Fibroblast of the conjunctiva (primary cell): ENCODE data around the gene KCNK16.
"Not testable (repeated sequence)": the region's sequence is repeated elsewhere in the genome, so short reads cannot be mapped to it uniquely, and the experiment has no call there.

Experiments used
- DNase-seq: peaks from one replicate; pipeline ENCODE4 v3.0.0-alpha.2; 2010; ENCODE audit warnings: low read depth

Gene KCNK16

DNA sequence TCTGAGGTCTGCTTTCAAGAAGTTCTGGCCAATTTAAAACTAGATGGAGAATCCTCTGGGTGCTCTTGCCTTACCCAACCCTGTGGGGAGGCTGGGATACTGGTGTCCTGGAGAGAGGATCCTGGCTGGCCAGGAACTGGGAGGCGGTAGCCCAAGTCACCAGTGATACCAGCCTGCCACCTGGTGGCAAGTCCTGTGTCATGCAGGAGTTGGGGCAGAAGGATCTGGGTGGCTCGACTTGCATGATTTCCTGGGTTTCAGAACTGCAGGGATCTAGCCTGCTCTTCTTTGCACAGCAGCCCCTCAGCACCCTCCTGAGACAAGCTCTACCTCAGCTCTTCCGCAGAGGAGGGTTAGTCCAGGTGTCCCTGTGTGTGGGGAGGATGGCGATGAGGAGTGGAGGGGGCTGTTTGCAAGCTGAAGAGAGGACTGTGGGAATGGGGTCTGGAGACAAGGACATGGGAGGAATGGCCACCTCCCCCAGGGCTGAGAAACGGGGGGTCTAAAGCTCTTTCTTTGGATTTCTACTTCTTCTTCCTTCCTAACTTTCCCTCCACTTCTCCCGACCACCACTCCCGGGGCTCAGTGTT lies 12.5 kb downstream of the KCNK16 start:
- peak; percentile 44 for DNase-seq

DNA sequence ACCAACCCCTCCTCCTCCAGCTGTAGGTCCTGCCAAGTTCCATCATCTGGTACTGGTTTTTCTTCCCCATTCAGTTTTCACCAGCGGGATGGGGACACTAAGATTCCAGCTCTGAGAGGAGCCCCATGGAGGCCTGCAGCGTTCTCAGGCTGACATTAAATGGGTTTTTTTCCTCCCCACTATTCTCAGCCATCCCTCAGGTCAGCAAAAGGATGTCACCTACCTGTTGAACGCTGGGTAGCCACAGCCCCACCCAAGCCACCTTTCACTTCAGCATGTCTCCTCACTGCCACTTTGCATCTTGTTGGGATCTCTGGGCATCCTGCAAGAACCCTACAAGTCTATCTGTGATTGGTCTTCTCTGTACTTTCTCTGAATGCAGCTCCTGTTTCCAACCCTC lies 15.0 kb downstream of the KCNK16 start:
- no peak for DNase-seq

DNA sequence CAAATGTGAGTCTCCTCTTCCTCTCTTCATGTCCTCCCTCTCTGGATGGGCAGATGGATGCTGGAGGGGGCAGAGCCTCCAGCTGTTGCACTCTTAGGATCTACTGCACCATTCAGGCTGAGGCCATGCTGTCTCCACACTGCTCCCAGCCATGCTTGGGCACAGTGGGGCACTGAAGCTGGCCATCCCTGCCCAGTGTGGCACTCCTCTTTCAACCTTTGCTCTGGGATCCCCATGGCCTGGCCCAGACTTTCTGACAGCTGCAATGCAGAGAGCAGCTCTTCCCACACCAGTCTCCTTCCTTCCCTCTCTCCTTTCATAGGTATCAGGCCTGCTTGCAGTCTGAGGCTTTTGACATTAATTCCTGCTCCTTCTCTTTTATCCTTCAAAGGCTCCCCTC lies 17.6 kb downstream of the KCNK16 start:
- no peak for DNase-seq

DNA sequence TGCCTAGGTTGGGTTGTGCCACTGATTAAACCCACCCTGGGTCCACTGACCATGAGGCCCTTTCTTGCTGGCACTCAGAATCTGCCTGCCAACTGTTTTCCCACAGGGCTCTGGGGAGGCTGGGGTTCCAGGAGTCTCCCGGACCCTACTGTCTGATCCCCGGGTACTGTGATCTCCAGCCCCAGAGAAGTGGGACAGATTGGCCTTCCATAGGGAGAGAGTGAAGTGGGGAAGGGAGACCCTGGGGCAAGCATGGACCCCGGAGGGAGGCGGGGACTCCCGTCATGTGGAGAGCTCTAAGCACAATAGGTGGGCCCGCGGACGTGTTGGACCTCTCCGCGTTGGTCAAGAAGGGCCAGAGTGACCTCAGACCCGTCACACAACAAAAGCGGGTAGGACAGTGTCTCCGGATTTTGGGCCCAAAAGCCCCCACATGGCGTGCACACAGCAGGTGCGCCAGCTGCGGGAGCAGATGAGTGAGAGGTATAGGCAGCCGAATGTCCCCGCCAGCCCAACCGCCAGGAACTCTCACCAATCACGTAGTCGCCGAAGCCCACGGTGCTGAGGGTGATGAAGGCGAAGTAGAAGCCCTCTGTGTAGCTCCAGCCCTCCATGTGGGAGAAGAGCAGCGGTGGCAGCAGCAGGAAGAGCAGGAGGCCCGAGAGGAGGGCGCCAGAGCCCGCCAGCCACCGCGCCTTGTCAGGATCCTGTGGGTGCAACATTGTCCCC lies 18.9 kb downstream of the KCNK16 start:
- no peak for DNase-seq

DNA sequence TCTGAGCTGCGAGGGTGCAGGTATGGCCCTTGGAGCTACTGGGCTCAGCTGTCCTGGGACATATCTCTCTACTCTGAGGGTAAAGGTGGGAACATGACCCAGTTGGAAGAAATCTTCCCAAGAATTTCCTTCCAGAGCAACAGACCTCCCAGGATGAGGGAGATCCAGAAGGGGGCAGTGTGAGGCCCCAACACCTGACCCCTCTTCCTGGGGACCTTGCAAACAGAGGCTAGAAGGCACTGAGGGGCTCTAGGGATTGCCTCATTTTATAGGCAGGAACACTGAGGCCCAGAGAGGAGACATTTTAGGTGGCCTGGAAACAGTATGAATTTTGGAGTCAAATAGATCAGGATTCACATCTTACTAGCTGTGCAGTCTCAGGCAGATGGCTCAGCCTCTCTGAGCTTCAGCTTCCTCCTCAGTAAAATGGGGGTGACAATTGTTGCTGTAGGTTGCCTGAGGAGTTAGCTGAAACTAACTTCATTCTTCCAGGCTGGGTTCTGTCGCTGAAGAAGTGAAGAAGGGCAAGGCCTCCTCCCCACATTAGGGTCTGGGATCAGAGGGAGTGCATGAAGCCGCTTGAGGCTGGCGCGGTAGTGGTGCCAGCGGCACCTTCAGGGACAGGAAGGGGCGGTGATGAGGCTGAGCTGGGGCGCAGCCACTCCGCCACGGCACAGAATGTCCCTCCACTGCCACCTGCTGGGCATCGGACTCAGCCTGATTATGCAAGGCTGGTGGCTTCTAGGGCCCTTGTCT lies 19.7 kb downstream of the KCNK16 start:
- peak; percentile 30 for DNase-seq

DNA sequence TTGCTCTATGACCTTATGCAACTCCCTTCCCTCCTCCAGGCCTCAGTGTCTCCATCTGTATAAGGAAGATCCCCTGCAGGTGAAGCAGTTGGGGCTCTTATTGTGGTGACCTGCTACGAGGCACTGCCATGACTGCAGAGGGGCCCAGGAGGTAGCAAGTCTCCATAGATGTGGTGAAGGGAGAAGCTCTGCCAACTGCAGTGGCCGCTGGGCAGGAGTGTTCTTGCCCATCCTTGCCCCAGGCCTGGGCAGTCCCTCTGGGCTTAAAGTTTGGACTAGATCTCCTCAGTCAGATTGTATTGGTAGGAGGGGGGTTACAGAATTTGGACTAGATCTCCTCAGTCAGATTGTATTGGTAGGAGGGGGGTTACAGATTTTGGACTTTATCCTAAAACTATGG lies 20.5 kb downstream of the KCNK16 start:
- no peak for DNase-seq

DNA sequence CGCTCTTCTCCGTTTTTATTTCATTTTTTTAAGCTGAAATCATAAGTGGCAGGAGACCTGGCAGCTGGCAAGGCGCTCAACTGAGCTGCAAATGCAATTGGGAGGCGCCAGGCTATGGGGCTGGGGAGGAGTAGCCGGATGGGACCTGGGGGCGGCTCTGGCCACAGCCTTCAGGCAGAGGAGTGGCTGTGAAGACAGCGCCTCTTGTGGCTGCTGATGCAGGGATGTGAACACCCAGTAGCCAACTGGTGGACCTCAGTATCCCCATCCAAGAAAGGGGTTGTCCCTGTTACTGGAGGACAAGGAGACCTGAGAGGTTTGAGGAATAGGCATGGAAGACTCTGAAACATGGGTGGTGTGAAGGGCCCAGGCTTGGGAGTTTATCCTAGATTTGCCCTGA lies 20.9 kb downstream of the KCNK16 start:
- DNase-seq, result no peak

DNA sequence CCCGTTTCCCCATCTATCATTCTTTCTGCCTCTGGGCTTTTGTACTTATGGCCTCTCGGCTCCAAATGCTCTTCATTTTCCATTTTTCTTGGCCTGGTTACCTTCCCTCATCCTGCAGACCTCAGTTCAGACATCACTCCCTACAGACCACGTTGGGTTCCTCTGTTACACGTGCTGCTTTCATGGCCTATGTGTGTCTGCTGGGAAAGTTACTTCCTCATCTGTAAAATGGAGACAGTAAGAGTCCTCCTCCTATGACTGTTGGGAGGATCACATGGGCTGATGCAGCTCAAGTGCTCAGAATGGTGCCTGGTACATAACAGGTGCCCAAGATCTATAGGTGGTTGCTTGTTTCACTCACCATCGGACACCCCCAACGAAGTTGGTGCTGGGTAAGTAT lies 21.8 kb downstream of the KCNK16 start:
- no peak for DNase-seq

DNA sequence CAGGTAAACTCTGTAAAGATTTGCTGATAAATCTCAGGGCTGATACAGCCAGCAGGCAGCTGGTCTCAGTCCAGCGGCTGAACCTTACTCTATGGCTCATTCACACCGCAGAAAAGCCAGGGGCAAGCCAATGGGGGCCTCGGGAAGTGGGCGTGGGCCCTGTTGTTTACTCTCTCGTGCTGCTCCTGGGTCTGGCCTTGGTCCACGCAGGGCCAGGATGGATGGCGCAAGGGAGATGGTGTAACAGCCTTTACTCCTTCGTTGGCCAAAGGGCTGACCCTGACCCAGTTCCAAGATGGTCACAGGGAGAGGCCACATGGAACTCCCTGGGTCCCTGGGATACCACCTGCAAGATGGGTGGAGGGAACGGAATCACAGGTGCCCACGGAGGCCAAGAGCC lies 24.4 kb downstream of the KCNK16 start:
- DNase-seq, result no peak

DNA sequence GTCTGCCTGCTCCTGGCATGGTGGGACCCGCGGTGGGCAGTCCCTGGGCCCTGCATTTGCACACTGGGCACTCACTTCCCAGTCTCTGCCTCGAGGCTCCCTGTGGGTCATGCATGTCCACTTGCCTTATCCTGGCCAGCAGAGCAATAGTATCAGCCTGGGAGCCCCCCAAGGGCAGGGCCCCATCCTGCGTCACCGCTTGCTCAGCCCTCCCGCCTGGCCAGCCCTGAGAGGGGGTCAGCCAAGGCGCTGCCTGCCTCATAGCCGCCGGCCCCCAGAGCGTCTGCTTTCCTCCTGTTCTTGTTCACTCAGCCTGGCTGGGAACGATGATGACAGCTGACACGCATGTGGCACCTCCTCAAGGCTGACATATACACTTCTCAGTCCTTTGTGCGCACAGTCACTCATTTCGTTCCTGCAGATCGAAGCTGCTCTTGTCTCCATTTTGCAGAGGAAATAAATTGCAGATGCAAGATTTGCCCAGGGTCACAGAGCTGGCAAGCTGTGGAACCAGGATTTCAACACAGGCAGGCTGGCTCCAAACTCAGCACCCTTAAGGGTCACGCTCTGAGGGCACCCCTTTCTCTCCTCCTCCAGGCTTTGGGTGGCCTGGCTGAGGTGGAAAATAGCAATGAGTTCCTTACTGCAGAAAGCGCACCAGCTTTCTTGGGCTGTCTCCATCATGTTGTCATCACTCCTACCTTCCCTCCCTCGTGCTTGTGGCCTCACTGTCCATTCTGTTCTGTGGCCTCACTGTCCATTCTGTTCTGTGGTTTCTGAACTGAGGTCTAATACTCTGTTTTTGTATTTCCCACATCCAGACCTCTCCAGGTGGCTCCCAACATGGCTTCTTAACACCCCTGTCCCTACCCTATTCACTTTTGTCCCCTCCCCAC lies 25.5 kb downstream of the KCNK16 start:
- peak; percentile 62 for DNase-seq

DNA sequence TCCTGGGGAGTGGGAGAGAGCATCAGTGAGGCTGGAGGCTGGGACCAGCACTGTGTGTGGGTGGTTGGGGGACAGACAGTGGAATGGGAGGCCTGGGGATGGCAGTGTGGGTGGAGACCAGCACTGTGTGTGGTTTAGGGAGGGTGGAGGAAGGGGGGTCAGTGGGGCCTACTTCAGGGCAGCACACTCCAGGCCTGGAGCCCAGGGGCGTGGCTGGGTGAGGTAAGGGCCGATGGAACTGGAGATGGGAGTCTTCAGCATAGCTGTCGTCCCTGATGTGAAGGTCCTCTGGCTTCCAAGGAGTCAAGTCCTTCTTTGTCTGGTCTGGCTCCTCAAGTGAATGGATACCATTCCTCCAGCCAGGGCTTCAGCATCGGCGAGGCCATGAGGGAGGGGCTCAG lies 26.9 kb downstream of the KCNK16 start:
- peak; percentile 14 for DNase-seq

DNA sequence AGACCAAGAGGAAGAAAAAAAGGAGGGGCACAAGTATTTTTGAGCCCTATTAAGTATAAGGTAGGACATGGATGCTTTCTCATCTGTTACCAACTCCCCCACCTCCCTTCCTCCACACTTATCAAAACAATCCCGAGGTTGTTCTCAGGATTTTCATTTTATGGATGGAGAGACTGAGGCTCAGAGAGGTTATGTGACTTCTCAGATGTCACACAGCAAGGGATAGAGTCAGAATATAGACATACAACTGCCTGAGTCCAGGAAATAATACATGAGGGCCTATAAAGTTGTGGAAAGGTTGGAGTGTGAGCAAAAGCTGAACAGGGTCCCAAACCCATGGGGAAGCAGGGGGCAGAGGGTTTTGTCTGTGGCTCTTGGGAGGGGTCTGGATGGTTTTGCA lies 27.6 kb downstream of the KCNK16 start:
- DNase-seq, result no peak

DNA sequence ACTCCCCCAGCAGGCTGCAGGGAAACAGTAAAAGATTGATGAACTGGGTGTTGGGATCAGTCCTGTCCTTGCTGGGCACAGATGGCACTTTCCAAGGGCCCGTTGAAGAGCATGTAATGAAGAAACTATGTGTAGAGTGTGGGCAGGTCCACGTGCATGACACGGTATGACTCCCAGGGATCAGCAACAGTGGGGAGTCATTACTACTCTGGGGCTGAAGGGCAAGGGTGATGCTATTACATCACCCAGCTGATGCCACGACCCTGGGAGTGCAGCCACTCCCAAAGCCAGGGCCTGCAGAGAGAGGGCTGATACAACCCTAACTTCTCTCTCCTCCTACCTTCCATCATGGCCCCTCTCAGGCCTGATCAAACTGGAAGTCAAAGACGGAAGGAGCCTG lies 28.4 kb downstream of the KCNK16 start:
- no peak for DNase-seq

DNA sequence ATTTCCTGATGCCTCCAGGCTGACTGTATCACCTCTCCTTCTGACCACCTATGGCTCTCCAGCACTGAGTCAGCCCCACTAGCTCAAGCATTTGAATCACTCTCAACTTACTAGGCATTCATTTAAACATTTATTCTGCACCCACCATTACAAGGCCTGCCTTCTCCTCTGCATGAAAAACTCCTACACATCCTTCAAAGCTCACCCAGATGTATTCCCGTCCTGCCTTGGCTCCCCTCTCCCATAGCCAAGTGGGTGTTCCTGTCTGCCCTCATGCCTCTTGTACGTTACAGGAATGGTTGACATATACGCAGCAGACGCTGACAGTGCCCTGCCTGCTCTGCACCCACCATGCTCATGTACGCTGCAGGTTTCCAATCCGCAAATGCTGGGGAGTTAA lies 29.9 kb downstream of the KCNK16 start:
- DNase-seq, result no peak

DNA sequence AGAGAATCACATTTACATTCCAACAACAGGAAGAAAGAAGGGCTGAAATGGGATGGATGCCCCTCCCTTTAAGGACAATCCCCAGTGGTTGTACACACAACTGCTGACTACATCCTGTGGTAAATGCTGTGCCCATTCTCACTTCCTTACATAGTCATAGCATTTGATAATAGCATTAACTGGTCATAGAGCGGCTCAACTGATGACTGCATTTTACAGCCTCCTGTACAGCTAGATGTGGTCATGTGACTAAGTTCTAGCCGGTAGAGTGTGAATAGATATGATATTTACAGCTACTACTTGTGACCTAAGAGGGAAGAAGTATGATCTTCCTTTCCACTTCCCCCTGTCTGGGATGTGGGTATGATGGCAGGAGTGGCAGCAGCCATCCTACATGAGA lies 33.0 kb downstream of the KCNK16 start:
- no peak for DNase-seq

DNA sequence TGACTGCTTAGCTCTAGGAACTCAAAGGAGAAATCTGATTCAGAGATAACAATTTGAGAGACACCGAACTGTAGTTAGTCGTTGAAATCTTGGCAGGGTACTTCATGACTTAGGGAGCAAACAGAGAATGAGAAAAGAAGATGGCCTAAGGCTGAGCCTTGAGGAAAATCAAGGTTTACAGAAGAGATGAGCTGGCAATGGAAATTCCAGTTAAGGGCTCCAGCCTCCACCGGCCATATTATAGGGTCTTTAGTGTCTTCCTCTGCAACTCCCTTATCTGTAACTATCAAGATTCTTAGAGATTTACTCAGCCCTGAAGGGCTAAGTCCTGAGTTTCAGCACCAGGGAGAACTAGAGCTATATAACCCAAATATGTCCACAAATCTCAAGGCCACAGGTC lies 34.9 kb downstream of the KCNK16 start:
- no peak for DNase-seq

DNA sequence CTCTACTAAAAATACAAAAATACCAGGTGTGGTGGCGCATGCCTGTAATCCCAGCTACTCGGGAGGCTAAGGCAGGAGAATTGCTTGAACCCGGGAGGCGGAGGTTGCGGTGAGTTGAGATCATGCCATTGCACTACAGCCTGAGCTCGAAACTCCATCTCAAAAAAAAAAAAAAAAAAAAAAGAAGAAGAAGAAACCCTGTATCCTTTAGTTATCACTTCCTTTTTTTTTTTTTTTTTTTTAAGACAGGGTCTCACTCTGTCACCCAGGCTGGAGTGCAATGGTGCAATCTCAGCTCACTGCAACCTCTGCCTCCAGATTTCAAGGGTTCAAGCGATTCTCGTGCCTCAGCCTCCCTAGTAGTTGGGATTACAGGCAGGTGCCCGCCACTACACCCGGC lies 35.9 kb downstream of the KCNK16 start:
- DNase-seq, result not testable (repeated sequence)

DNA sequence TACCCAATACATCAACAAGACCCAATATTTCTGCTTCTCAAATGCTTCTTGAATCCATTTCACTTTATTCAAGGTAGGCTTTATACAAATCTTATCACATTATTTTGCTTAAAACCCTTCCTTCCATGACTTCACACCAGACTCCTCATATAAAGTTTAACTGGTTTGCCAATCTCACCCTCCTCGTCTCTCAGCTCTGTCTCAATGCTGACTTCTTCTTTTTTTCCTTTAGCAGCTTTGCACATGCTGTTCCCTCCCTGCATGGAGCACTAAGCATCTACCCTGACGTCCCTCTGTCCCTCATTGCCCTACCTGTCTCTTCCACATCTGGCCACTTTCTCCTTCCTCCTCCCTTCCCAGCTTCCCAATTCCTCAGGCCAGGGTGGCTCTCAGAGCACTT lies 39.7 kb downstream of the KCNK16 start:
- no peak for DNase-seq

DNA sequence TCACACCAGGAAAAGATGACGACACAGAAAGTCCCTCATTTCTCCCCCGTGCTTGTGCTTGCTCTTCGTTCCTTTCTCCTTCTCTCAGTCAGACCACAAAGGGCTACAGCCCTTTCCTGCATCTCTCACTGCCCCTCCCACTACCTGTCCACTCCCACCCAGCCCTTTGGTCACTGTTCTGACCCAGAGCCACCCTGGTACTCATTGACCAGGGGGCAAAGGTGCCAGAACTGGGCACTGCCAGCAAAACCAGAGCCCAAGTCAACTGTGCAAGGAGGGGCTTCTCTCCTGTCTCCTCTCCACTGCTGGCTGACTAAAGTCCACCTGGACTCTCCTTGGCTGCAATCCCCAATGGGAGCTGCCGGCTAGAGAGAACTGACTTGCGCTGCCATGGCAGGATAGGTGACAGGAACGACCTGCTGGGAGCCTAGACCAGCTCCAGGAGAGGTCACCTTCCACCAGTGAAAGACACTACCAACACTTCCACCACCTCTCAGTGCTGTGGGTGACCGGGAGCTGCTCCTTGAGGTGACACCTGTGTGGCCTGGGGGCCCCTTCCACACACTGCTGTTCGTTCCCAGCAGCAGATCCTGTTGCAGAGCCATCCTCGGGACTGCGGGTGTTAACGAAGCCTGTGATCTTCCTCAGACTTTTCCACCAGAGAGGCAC lies 41.1 kb downstream of the KCNK16 start:
- DNase-seq, result no peak

DNA sequence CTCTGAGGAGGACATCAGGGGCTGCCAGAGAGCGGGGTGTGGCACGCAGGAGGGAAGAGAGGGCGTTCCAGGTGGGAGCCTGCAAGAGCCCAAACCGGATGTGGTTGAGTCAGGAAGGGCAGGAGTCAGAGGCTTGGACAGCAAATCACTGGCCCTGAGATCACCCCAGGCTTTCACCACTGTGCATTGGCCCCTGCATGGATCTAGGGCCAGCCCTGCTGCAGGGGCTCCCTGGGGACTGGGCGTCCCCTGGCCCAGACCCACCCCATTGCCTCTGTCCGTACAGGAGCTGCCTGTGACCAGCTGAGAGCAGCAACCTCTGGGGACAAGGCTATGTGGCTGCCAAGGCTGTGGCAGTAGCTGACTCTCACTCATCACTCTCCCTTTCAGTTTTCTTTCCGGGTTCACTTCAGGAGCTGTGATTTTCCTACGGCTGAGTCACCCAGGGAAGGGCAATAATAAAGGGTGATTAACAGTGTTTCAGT lies 42.2 kb downstream of the KCNK16 start:
- DNase-seq, result no peak

DNA sequence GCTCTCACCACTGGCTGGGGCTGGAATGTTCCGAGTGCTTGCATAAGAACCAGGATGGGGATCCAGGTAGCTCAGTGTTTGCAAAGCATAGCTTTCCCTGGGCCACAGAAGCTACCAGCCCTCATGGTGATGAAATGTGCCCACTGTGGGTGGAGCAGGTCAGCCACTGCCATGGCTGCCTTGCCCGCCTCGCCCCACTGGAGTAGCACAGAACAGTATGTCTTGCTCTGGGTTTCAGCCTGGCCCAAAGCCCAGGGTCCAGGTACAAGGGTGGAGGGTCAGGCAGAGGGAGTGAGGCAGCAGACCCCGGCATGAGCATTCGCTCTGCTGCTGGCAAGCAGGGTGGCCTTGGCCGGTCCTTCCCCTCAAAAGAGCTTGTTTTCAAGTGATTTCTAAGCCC lies 43.0 kb downstream of the KCNK16 start:
- no peak for DNase-seq
